Fibroblast of the aortic adventitia (primary cell): ENCODE data around the gene MEN1. TPM values are rescaled to one million over a fixed set of nuclear protein-coding genes. Genes with fewer than 3 reads are reported as not detected.
A peak's percentile ranks its signal among the peaks of the same experiment; 100 is the strongest.

Experiments used
- DNase-seq: peaks from one replicate; pipeline ENCODE4 v3.0.0-alpha.2; 2010; ENCODE audit warnings: low read depth
- H3K4me3 ChIP-seq: 2 replicates; pipeline ENCODE4 v1.5.1; 2011; ENCODE audit warnings: low read depth, mild to moderate bottlenecking, control low read depth, low read length, moderate library complexity
- total RNA-seq: library from RNA; depleted of rRNA; stranded (reverse); fragments of >200 nt; gene quantifications from 2 replicates; pipeline ENCODE4 v1.2.3, GENCODE V29; 2012; ENCODE audit warnings: low replicate concordance
- TF ChIP-seq, protein P1 (sequence below): IDR thresholded peaks from 2 replicates; pipeline ENCODE4 v1.5.1; 2011; ENCODE audit warnings: mild to moderate bottlenecking, low read length, control low read depth, inconsistent platforms; ENCODE audit not compliant: insufficient read depth

The MEN1 gene
- total RNA-seq, 1 donor, result 15.9 TPM

DNA sequence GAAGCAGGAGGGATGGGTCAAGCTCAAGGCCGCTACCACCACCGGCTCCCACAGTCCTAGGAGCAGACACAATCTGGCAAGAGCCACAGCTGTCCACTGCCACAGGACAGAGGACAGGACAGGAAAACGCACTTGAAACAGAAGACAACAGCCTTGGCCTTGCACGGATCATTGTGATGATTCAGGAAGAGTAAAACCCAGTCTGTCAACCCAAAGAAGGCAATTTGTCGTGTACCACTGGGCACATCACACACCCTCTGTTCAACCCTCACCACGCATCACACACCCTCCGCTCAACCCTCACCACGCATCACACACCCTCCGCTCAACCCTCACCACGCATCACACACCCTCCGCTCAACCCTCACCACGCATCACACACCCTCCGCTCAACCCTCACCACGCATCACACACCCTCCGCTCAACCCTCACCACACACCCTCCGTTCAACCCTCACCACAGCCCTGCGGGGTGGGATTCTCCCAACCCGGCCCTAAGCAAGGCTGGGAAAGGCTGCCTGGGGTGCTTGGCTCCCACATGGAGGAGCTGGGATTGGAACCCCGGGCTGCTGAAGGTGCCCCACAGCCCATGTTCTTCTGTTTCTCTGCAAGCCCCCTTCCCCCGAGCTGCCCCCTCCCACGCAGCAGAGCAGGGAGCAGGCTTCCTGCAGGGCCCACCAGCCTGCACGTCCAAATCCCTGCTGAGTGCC lies 45.4 kb upstream of the MEN1 start:
- H3K4me3 ChIP-seq, result no peak overlapping the region
- DNase-seq, result no peak
- TF ChIP-seq, protein P1, sequence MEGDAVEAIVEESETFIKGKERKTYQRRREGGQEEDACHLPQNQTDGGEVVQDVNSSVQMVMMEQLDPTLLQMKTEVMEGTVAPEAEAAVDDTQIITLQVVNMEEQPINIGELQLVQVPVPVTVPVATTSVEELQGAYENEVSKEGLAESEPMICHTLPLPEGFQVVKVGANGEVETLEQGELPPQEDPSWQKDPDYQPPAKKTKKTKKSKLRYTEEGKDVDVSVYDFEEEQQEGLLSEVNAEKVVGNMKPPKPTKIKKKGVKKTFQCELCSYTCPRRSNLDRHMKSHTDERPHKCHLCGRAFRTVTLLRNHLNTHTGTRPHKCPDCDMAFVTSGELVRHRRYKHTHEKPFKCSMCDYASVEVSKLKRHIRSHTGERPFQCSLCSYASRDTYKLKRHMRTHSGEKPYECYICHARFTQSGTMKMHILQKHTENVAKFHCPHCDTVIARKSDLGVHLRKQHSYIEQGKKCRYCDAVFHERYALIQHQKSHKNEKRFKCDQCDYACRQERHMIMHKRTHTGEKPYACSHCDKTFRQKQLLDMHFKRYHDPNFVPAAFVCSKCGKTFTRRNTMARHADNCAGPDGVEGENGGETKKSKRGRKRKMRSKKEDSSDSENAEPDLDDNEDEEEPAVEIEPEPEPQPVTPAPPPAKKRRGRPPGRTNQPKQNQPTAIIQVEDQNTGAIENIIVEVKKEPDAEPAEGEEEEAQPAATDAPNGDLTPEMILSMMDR, result no peak

DNA sequence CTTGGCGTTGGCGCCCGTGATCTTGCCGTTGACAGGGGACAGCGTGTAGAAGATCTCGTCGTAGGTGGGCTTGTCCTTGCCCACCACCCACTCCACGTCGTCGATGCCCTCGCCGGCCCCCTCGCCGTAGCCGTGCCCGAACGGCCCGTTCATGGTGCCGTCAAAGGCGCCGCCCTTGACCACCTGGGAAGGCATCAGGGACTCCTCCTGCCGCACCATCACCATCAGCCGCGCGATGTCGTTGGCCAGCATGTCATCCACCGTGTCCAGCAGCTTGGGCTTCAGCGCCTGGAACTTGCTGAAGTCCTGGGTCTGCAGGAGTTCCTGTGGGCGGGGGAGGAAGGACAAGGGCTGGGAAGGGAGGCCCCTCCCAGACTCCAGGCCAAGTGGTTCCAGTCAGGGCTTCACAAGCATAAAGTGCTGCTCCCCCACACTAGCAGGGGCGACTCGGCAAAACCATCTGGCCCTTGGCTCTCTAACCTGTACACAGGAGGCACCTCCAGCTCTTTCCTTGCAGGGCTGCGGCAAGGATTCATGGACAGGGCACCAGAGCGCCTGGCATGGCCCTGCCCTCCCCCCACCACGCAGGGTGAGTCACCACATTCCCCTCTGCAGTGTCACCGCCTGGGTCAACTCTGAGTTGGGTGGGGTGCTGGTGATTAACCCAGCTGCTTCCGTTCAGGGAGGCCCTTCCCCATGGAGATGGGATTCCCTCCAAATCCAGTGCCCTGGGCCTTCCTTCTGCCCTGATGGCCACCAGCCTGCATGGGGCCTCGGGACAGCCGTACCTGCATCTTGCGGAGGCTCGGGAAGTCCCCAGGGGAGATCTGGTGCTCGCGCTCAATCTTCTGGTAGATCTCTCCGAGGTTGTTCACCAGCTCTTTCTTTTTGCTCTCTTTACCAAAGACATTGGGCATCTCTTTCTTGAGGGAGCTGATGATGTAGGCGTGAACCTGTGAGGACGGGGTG lies 44.5 kb upstream of the MEN1 start:
- TF ChIP-seq, protein P1, result no peak
- H3K4me3 ChIP-seq, result no peak overlapping the region
- peak; percentile 92 for DNase-seq

DNA sequence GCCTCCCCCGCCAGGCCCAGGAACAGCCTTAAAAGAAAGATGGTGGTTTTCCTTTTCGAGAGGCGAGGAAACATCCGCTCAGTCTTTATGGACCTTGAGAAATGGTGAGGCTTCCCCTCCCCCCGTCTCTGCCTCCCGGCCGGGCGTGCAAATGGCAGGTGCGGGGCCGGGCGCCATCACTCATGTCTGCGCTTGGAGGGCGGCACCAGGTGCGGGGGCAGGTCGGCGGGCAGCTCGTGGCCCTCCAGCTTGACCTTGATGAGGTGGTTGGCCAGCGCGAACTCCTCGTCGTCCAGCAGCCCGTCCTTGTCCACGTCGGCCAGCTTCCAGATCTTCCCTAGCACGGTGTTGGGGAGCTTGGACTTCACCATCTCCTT lies 43.8 kb upstream of the MEN1 start:
- TF ChIP-seq, protein P1, result no peak

DNA sequence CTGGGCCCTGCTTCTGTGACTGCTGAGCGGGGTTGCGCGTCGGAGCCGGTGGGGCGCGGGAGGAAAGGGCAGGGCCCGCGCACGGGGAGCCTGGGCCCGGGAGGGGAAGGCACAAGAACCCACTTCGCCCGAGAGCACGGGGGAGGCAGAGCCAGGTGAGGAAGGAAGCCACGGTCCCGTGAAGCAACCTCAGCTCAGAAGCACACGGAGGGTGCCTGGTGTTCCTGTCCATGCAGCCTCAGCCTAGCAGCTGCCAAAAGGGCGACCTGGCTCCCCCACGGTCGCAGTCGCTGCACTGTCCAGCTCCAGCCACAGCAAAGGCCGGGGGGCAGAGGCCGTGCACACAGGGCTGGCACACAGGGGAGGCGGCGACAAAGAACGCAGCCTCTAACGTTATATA lies 43.4 kb upstream of the MEN1 start:
- TF ChIP-seq, protein P1, result no peak
- no peak for DNase-seq
- no peak overlapping the region for H3K4me3 ChIP-seq

More for the DNA sequence above, 43.8 kb upstream of the MEN1 start:
- H3K4me3 ChIP-seq, result no peak overlapping the region
- no peak for DNase-seq

DNA sequence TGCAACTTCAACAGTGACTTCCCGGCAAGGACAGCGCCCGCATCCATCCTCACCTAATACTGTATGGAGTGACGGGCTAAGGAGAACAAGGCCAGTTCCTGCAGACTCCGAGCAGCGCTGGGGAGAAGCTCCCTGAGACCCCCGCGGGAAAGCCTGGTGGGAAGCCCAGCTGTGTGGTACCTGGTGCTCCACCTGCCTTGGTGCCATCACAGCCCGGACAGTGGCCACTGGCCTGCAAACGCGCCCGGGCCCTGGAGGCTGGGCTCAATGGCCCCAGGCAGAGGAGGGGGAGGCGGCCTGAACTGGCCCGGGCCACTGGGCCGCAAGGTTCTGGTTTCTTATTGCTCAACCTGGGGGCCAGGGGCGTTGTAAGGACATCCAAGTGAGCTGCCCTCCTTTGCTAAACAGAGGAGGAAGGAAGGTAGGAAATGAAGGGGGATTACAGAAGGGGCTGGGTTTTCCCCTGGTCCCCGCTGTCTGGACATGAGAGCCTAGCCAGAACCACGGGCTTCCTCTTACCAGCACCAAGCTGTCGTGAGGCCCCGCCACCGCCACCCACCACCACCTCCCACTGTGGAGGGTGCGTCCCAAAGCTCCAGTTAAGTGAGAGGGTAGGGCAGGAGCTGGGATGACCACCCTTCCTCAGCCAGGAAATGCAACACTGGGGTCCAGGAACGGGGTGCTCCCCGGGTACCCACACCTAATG lies 42.6 kb upstream of the MEN1 start:
- TF ChIP-seq, protein P1, result no peak
- DNase-seq, result no peak
- no peak overlapping the region for H3K4me3 ChIP-seq

DNA sequence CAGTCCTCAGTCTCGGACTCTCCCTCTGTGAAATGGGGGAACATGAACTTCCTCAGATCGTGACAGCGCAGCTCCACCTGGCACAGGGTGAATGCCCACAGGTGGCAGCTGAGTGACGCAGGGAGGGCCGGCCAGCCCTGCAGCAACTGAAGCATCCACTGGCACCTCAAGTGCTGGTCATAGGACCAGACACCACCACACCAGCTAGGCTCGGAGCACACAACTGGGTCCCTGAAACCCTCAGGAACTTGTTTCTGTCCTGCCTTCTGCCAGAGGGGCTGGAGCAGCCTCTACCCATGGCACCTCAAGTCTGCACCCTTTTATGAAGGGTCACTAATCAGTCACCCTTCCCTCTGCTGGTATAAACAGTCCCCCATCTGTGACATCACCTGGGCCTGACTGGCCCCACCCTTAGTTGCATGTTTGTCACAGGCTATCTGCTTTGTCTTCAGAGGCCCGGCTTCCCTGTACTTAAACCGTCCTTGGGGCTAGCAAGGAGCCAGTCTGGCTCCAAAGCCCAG lies 41.5 kb upstream of the MEN1 start:
- no peak overlapping the region for H3K4me3 ChIP-seq
- TF ChIP-seq, protein P1, result no peak
- DNase-seq, result no peak
